ENCODE results near the gene PRKCI.

The PRKCI gene

DNA sequence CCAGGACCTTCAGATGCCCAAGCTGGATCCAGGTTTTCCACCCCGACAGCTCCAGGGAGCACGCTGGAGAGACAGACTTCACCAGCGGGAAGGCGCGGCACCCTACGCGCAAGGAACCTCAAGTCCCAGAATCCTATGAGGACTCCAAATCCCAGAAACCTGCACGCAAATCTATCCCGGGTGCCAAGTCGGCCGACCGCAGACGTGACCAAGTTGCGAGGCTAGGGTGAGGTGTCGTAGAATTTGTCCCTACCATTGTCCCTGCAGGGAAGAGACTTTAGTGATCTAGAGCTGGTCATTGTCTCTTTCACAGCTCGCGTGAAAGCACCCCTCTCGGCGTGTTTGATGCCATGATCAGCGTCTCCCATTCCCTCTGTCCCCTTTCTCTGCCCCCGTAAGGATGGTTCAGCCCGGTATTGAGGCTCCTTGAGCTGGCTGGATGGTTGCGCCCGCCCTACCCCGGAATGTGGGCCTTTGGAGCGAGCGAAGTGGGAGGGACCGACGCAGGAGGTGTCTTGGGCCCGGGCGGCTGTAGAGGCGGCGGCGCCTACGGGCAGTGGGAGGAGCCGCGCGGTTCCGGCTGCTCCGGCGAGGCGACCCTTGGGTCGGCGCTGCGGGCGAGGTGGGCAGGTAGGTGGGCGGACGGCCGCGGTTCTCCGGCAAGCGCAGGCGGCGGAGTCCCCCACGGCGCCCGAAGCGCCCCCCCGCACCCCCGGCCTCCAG, at the start of gene PRKCI:
Gene PRKCI, plus strand, starts transcription at position 501 of the 723 bp plus-strand sequence. CDS start 246 bp downstream, outside the sequence.
- TF ChIP-seq, protein P1, sequence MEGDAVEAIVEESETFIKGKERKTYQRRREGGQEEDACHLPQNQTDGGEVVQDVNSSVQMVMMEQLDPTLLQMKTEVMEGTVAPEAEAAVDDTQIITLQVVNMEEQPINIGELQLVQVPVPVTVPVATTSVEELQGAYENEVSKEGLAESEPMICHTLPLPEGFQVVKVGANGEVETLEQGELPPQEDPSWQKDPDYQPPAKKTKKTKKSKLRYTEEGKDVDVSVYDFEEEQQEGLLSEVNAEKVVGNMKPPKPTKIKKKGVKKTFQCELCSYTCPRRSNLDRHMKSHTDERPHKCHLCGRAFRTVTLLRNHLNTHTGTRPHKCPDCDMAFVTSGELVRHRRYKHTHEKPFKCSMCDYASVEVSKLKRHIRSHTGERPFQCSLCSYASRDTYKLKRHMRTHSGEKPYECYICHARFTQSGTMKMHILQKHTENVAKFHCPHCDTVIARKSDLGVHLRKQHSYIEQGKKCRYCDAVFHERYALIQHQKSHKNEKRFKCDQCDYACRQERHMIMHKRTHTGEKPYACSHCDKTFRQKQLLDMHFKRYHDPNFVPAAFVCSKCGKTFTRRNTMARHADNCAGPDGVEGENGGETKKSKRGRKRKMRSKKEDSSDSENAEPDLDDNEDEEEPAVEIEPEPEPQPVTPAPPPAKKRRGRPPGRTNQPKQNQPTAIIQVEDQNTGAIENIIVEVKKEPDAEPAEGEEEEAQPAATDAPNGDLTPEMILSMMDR (IDR thresholded peaks at IDR 0.05; ENCODE audit: low read depth, low read length, missing control alignments) = no peak
- H3K4me3 ChIP-seq (ENCODE audit: low read depth, low read length) = peak within 1 kb of the TSS; percentile 54
- peak; percentile 86 for DNase-seq (ENCODE audit: low read depth)

DNA sequence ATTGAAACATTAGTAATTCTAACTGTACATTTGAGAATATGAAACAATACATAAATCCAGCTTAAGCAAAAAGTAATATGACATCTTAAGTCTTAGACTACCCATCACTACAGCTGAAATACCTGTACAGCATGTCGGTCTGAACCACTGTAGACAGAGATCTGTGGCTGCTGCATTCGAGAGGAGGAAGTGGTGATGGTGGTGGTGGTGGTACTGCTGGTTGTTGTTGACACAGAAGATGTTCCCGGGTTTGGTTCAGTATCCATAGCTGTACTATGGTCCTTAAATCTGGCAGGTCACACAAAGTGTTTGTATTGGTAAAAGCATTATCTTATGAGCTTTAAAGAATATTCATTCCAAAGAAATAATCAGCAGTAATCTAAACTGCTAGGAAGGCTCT, 43.6 kb upstream of the PRKCI start:
- DNase-seq (ENCODE audit: low read depth) = no peak
- peak overlapping the region; percentile 21; the same call in 1 of the 2 replicates for H3K4me3 ChIP-seq (ENCODE audit: low read depth, low read length)
- TF ChIP-seq, protein P1 (IDR thresholded peaks at IDR 0.05; ENCODE audit: low read depth, low read length, missing control alignments) = no peak

DNA sequence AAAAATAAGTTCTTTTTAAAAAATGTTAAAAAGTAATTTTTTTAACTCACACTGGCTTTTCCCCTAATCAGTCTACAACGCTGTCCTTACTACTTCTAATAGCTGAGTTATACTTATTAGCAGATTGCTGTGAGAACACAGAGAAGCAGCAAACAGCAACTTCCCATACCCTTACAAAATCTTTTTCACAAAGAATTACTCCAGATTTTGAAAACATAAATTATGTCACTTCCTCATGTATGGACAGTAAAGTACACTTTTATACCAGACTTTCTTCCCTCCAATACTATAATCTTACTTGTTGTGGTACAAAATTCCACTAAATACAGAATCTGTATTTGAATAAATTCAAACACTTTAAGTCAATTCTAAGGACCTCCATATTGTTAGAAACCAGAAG, 42.8 kb upstream of the PRKCI start:
- DNase-seq (ENCODE audit: low read depth) = no peak
- H3K4me3 ChIP-seq (ENCODE audit: low read depth, low read length) = peak overlapping the region; percentile 98; the same call in 1 of the 2 replicates
- TF ChIP-seq, protein P1 (IDR thresholded peaks at IDR 0.05; ENCODE audit: low read depth, low read length, missing control alignments) = no peak

DNA sequence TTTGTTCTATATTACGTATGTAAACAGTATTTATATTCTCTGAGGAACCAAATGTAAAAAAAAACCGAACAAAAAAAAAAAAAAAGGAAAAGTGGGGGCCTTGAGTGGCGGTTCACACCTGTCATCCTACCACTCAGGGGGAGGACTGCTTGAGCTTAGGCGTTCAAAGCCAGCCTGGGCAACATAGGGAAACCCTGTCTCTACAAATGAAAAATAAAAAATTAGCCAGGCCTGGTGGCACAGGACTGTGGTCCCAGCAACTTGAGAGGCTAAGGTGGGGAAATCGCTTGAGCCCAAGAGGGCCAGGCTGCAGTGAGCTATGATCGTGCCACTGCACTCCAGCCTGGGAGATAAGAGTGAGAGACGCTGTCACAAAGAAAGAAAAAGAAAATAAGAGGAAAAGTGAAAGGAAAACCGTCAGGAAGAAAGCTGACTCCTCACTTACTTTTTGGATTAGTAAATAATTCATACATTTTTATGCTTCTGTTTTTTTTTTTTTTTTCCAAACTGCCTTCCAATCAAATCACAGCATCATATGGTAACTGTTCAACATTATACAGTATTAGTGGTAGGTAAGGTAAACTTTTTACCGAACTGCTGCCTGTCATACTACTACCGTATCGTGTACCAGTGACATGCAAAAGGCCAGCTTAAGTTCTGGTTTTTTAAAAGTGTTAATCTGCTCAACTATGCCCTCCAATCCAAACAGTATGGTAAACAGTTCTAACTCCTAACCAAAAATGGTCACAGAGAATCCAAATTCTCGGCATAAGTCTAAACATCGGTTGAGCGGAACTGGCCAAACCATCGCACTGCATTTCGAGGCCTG, 41.9 kb upstream of the PRKCI start:
- TF ChIP-seq, protein P1 (IDR thresholded peaks at IDR 0.05; ENCODE audit: low read depth, low read length, missing control alignments) = no peak
- peak overlapping the region; percentile 98 for H3K4me3 ChIP-seq (ENCODE audit: low read depth, low read length)
- DNase-seq (ENCODE audit: low read depth) = no peak

DNA sequence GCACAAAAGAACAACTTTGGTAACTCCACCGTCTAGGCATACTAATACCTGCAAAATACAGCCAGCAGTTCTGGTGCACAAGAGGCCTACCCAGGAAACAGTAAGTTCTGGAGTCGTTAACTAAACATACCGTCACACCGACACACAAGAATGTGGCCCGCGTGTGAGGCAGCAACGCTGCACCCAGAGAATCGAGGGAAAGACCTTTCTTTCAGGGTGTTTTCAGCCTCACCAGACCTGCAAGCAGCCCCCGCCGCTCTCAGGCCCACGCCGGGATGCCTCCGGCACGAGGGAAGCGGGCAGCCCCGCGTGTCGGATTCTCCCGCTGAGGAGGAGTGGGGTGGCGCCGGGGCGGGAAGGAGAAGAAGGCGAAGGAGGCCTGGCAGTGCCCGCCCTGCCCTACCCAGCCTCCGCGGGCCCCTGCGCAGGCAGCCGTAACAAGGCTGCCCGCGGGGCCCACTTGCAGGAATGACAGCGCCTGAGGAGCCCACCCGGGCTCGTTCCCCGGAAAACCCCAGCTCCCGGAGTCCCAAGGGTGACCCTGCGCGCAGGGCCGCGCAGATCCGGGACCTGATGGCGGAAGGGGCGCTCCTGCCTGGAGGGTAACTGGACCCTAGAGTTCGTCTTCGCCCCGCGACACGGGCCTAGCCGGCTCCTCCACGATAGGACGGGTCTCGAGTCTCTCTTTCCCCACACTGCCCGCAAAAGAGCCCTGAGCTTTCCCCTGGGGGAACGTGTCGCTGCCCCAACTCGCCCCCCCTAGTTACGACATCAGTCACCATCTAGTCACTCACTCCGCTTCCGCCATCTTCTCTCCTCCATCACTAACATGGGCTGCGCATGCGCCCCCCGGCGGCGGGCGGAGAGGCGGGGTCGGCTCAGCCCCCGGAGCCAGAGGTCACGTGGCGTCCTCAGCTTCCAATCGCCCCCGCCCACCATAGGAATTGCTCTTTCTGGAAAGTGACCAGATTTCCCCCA, 41.0 kb upstream of the PRKCI start, which contains the start of gene PHC3:
Gene PHC3, minus strand, starts transcription at position 826 of the 978 bp plus-strand sequence. Its CDS starts 18 bp downstream, at position 808.
- peak; percentile 71 for DNase-seq (ENCODE audit: low read depth)
- TF ChIP-seq, protein P1 (IDR thresholded peaks at IDR 0.05; ENCODE audit: low read depth, low read length, missing control alignments) = peak; percentile 12

More for the DNA sequence above, 41.0 kb upstream of the PRKCI start, which contains the start of gene PHC3:
- peak within 1 kb of the TSS; percentile 98 for H3K4me3 ChIP-seq (ENCODE audit: low read depth, low read length)

All from GM12864 (cell line).